Sigmoid colon (tissue), 7 donors: ENCODE data around the gene PDE4D. TPM values are rescaled to one million over a fixed set of nuclear protein-coding genes. Genes with fewer than 3 reads are reported as not detected.
"Not testable (repeated sequence)": the region's sequence is repeated elsewhere in the genome, so short reads cannot be mapped to it uniquely, and the experiment has no call there.

Experiments used
- DNase-seq: peaks from one replicate; pipeline ENCODE4 v3.0.0-alpha.2; 2019
- H3K27ac ChIP-seq, 4 donors: fragments of 200-600 bp; sonication (generic); one replicate each; pipeline ENCODE4 v1.5.1; 2016 to 2019; ENCODE audit warnings: mild to moderate bottlenecking in 1 of 4
- H3K27me3 ChIP-seq, 3 donors: fragments of 200-600 bp; sonication (generic); one replicate each; pipeline ENCODE4 v1.5.1; 2019; ENCODE audit warnings: mild to moderate bottlenecking in 1 of 3
- H3K36me3 ChIP-seq, 4 donors: fragments of 200-600 bp; sonication (generic); one replicate each; pipeline ENCODE4 v1.5.1; 2016 to 2019
- H3K4me1 ChIP-seq, 4 donors: fragments of 200-600 bp; sonication (generic); one replicate each; pipeline ENCODE4 v1.5.1; 2017 to 2019
- H3K4me3 ChIP-seq, 4 donors: fragments of 200-600 bp; sonication (generic); one replicate each; pipeline ENCODE4 v1.5.1; 2017 to 2019; ENCODE audit warnings: mild to moderate bottlenecking in 2 of 4, moderate library complexity in 1 of 4
- H3K9me3 ChIP-seq, 4 donors: fragments of 200-600 bp in 3 of 4; sonication (generic) in 3 of 4; one replicate each; pipeline versions ENCODE4 v1.5.1 to v1.6.1; 2013 to 2019
- CTCF ChIP-seq, 4 experiments: fragments of 450-650 bp in 3 of 4; fragments of 200-600 bp in 1 of 4; IDR thresholded peaks; one replicate each; pipeline ENCODE4 v1.5.1; 2016 to 2019; ENCODE audit warnings: antibody characterized with exemption in 4 of 4, mild to moderate bottlenecking in 3 of 4, moderate library complexity in 2 of 4
- EP300 ChIP-seq, 4 donors: sonication (generic); formaldehyde crosslinking; IDR thresholded peaks; one replicate each; pipeline ENCODE4 v1.6.1; 2017; ENCODE audit warnings: antibody characterized with exemption in 4 of 4
- POLR2A ChIP-seq, 2 donors: fragments of 450-650 bp; IDR thresholded peaks; one replicate each; pipeline ENCODE4 v1.6.1; 2016; ENCODE audit warnings: antibody characterized with exemption in 2 of 2, mild to moderate bottlenecking in 2 of 2, moderate library complexity in 2 of 2
- POLR2AphosphoS5 ChIP-seq, 4 donors: sonication (generic); formaldehyde crosslinking; IDR thresholded peaks; one replicate each; pipeline ENCODE4 v1.6.1; 2017; ENCODE audit warnings: antibody characterized with exemption in 4 of 4
- WGBS, 2 donors: extraction: QIAGEN DNeasy Blood & Tissue Kit; methylation state at CpG; one replicate each; pipeline ENCODE4 v1.1.7; 2013; 5-methylcytosine and 5-hydroxymethylcytosine counted together
- intact Hi-C: fragments of 100-400 bp; cut with DNase I; formaldehyde crosslinking; loops from one replicate; pipeline ENCODE4 v1.15.1; 2023
- polyA plus RNA-seq, 3 donors: library from polyadenylated mRNA; stranded (reverse); fragments of 200-250 nt; gene quantifications; one replicate each; pipeline ENCODE4 v1.2.3, GENCODE V29; 2013
- total RNA-seq, 4 donors: library from RNA; depleted of rRNA; stranded (reverse); fragments of >200 nt; gene quantifications; one replicate each; pipeline ENCODE4 v1.1.0, GENCODE V29; 2016
- donor health status: healthy with polysubstance abuse.
- donor health status: Bipolar disorder and iron deficiency.
- donor health status: healthy.

The PDE4D gene
- total and polyA plus RNA-seq, 7 donors = 6.0 to 289 (median 169) TPM

GRCh38 chr5:59467969-59468368, 425.6 kb downstream of the PDE4D start:
- no peak for TF ChIP-seq EP300 (IDR thresholded peaks at IDR 0.05)
- no peak for TF ChIP-seq CTCF (IDR thresholded peaks at IDR 0.05)
- no peaks in the 10 kb centered on the region for H3K9me3 ChIP-seq
- H3K27ac ChIP-seq = no peak overlapping the region
- no peaks in the 10 kb centered on the region for H3K27me3 ChIP-seq
- intact Hi-C loops = no loop called here
- no peak overlapping the region for H3K4me3 ChIP-seq
- 96 to 100% methylated on average over 2 of the region's 2 CpGs for WGBS, 2 donors
- no peak for DNase-seq
- H3K4me1 ChIP-seq = peaks cover 0 to 16% (median 0%) of the 10 kb centered on the region in 4 donors
- H3K36me3 ChIP-seq = no peaks in the 10 kb centered on the region

- no peak for TF ChIP-seq POLR2A (IDR thresholded peaks at IDR 0.05)
- no peak for TF ChIP-seq POLR2AphosphoS5 (IDR thresholded peaks at IDR 0.05)
- TF ChIP-seq EP300 (IDR thresholded peaks at IDR 0.05) = no peak
- intact Hi-C loops = no loop called here
- H3K9me3 ChIP-seq = no peaks in the 10 kb centered on the region
- H3K27ac ChIP-seq = no peak overlapping the region
- no peak for DNase-seq
- no peaks in the 10 kb centered on the region for H3K36me3 ChIP-seq
- WGBS, 2 donors = 61 to 90% methylated on average over 2 of the region's 2 CpGs
- no peak overlapping the region for H3K4me3 ChIP-seq
- peaks cover 0 to 5% (median 0%) of the 10 kb centered on the region in 4 donors for H3K4me1 ChIP-seq
- no peaks in the 10 kb centered on the region for H3K27me3 ChIP-seq
Observed at GRCh38 chr5:59466271-59466670, 427.3 kb downstream of the PDE4D start.

GRCh38 chr5:59464969-59465368, 428.6 kb downstream of the PDE4D start:
- Histone ChIP-seq H3K27me3 (no peaks in the 10 kb centered on the region), H3K4me1 (peaks cover 0 to 7% (median 5%) of the 10 kb centered on the region in 4 donors), H3K36me3 (no peaks in the 10 kb centered on the region), H3K4me3 (no peak overlapping the region), H3K27ac (no peak overlapping the region), H3K9me3 (no peaks in the 10 kb centered on the region)
- WGBS, 2 donors = 96 to 97% methylated on average over 3 of the region's 3 CpGs
- DNase-seq = no peak
- intact Hi-C loops = no loop called here
- no peak for TF ChIP-seq CTCF (IDR thresholded peaks at IDR 0.05)
- no peak for TF ChIP-seq POLR2AphosphoS5 (IDR thresholded peaks at IDR 0.05)
- TF ChIP-seq POLR2A (IDR thresholded peaks at IDR 0.05) = no peak
- TF ChIP-seq EP300 (IDR thresholded peaks at IDR 0.05) = no peak

- H3K4me3 ChIP-seq, intact Hi-C loops, H3K36me3 ChIP-seq, H3K27me3 ChIP-seq, H3K9me3 ChIP-seq, H3K4me1 ChIP-seq, H3K27ac ChIP-seq, DNase-seq: not testable (repeated sequence)
- 91% methylated on average over 4 of the region's 4 CpGs for WGBS, 2 donors
Observed at GRCh38 chr5:59463618-59464166, 429.8 kb downstream of the PDE4D start.

GRCh38 chr5:59462956-59463355, 430.6 kb downstream of the PDE4D start:
- Histone ChIP-seq H3K4me1 (peaks cover 0 to 7% (median 5%) of the 10 kb centered on the region in 4 donors), H3K36me3 (no peaks in the 10 kb centered on the region), H3K27me3 (no peaks in the 10 kb centered on the region), H3K9me3 (no peaks in the 10 kb centered on the region), H3K27ac (no peak overlapping the region), H3K4me3 (no peak overlapping the region)
- DNase-seq = no peak
- intact Hi-C loops = no loop called here
- TF ChIP-seq CTCF (IDR thresholded peaks at IDR 0.05) (no peak), POLR2A (IDR thresholded peaks at IDR 0.05) (no peak)
- WGBS, 2 donors = 51 to 91% methylated on average over 1 of the region's 1 CpG
